Osteocyte (in vitro differentiated cells): Measurements from ENCODE around the gene CKAP4. TPM values are rescaled to one million over a fixed set of nuclear protein-coding genes. Genes with fewer than 3 reads are reported as not detected.

Experiments used
- DNase-seq: peaks from one replicate; pipeline ENCODE4 v3.0.0; 2021; ENCODE audit warnings: mixed read lengths; ENCODE audit not compliant: unreplicated experiment; ENCODE audit errors: extremely low spot score
- H3K27ac Mint-ChIP-seq: one replicate; pipeline ENCODE4 v1.8.0; 2021; ENCODE audit warnings: mild to moderate bottlenecking, mixed read lengths; ENCODE audit not compliant: unreplicated experiment
- H3K27me3 Mint-ChIP-seq: one replicate; pipeline ENCODE4 v1.8.0; 2021; ENCODE audit warnings: mixed read lengths; ENCODE audit not compliant: unreplicated experiment
- H3K36me3 Mint-ChIP-seq: one replicate; pipeline ENCODE4 v1.8.0; 2021; ENCODE audit warnings: mixed read lengths; ENCODE audit not compliant: unreplicated experiment
- H3K4me1 Mint-ChIP-seq: one replicate; pipeline ENCODE4 v1.8.0; 2021; ENCODE audit warnings: mixed read lengths; ENCODE audit not compliant: unreplicated experiment
- H3K4me3 Mint-ChIP-seq: one replicate; pipeline ENCODE4 v1.8.0; 2021; ENCODE audit warnings: mild to moderate bottlenecking, moderate library complexity, mixed read lengths; ENCODE audit not compliant: unreplicated experiment
- H3K9me3 Mint-ChIP-seq: one replicate; pipeline ENCODE4 v1.8.0; 2021; ENCODE audit warnings: mixed read lengths; ENCODE audit not compliant: unreplicated experiment
- total RNA-seq: library from RNA; stranded (reverse); gene quantifications from 2 replicates; pipeline ENCODE4 v1.2.1, GENCODE V29; 2021
- TF ChIP-seq, protein P1 (sequence below): fragments of 200-600 bp; sonication (generic); IDR thresholded peaks from 2 replicates; pipeline ENCODE4 v1.5.0; 2021; ENCODE audit warnings: antibody characterized with exemption, mild to moderate bottlenecking, moderate library complexity

Gene CKAP4
- total RNA-seq, 1 donor from 2014 or later = 182 TPM

DNA sequence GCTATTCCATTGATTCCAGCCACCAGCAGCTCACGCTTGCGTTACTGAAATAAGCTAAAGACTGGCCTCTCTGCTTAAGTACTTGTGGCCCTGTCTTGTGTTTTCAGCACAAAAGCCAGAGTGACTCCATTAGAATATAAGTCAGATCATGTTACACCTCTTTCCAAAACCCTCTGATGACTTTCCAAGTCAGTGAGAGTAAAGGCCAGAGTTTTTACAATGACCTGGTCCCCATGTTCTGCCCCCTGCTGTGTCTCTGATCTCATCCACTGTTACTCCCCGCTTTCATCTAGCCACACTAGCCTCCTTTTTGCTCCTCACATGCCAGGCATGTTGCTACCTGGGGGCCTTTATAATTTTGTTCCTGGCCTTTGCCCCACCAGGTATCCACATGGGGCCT lies 6.9 kb upstream of the CKAP4 start:
- Mint-ChIP-seq H3K4me3 (no peak overlapping the region), H3K4me1 (peaks cover 8% of the 10 kb centered on the region), H3K9me3 (no peaks in the 10 kb centered on the region)

DNA sequence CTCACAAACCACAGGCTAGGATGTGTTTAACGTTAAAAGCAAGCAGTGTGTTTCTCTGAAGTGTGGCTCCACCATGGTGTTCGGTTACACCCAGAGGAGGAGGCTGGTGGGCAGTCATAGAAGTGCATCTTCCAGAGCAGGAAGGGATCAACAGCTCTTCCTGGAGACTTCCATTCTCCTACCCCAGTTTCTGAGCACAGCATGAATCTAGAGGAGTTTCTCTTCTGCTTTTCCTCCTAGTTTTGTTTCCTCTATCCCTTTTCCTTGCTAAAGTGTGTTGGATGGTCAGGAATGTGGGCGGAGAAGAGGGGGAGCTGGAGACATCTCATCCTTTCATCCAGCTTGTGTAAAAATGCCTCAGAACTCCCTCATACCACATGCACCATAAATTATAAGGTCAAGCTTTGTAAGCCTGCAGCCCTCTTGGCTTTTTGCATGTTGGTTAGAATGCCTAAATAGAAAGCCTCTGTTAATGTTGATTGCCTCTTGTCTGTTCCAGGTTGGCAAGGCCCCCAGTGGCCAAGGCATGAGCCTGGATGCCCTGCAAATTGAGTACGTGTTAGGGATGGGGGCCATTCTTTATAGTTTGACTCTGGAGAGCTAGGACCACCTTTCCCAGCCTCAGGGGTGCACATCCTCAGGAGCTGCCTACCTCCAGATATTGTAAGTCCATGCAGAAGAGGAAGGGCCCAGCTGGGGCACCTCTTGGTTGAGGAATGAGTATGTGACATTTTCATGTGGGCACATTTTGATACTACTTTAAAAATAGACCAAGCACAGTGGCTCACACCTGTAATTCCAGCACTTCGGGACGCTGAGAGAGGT lies 4.0 kb upstream of the CKAP4 start:
- peaks cover 20% of the 10 kb centered on the region for H3K4me1 Mint-ChIP-seq
- no peak overlapping the region for H3K4me3 Mint-ChIP-seq
- H3K9me3 Mint-ChIP-seq = no peaks in the 10 kb centered on the region
- no peaks in the 10 kb centered on the region for H3K27me3 Mint-ChIP-seq
- TF ChIP-seq, protein P1, sequence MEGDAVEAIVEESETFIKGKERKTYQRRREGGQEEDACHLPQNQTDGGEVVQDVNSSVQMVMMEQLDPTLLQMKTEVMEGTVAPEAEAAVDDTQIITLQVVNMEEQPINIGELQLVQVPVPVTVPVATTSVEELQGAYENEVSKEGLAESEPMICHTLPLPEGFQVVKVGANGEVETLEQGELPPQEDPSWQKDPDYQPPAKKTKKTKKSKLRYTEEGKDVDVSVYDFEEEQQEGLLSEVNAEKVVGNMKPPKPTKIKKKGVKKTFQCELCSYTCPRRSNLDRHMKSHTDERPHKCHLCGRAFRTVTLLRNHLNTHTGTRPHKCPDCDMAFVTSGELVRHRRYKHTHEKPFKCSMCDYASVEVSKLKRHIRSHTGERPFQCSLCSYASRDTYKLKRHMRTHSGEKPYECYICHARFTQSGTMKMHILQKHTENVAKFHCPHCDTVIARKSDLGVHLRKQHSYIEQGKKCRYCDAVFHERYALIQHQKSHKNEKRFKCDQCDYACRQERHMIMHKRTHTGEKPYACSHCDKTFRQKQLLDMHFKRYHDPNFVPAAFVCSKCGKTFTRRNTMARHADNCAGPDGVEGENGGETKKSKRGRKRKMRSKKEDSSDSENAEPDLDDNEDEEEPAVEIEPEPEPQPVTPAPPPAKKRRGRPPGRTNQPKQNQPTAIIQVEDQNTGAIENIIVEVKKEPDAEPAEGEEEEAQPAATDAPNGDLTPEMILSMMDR = no peak
- H3K27ac Mint-ChIP-seq = peak overlapping the region; percentile 32
- peak; percentile 34 for DNase-seq
- H3K36me3 Mint-ChIP-seq = no peaks in the 10 kb centered on the region

More for the DNA sequence above, 6.9 kb upstream of the CKAP4 start:
- Mint-ChIP-seq H3K36me3 (no peaks in the 10 kb centered on the region), H3K27ac (no peak overlapping the region), H3K27me3 (no peaks in the 10 kb centered on the region)
- DNase-seq = peak; percentile 25
- TF ChIP-seq, protein P1 = no peak

DNA sequence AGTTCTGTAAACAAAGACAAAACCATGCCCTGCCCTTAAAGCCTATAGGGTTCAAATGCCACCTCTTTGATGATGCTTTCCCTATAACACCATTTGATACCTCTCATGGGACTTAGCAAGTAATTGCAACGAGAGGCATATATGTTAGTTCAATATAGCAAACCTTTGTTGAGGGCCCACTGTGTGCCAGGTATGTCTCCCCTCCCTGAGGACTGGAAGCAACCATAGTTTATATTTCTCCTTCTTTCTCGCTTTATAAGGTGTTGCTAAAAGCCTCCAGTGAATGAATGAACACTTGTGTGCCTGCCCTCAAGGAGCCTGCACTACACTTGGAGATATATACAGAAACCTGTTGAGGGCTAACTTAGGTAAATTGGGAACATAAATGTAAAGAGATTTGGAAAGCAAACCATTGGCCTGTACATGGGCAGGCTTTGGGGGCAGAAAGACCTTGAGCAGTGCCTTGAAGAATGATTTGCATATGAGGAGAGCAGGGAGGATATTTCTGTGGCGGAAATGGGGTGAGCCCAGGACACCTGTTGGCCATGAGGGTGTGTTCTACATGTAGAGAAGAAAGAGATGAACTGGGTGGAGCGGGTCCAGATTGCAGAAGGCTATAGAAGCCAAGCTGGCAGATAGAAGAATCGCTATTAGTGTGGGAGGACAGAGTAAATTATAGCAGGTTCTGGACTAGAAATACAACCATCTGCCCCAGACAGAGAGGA lies 1.8 kb upstream of the CKAP4 start:
- H3K36me3 Mint-ChIP-seq = peaks cover 2% of the 10 kb centered on the region
- peak; percentile 34 for DNase-seq
- H3K27me3 Mint-ChIP-seq = no peaks in the 10 kb centered on the region
- TF ChIP-seq, protein P1 = no peak
- H3K4me3 Mint-ChIP-seq = peak overlapping the region; percentile 32
- no peaks in the 10 kb centered on the region for H3K9me3 Mint-ChIP-seq
- H3K27ac Mint-ChIP-seq = peak overlapping the region; percentile 88
- H3K4me1 Mint-ChIP-seq = peaks cover 40% of the 10 kb centered on the region

DNA sequence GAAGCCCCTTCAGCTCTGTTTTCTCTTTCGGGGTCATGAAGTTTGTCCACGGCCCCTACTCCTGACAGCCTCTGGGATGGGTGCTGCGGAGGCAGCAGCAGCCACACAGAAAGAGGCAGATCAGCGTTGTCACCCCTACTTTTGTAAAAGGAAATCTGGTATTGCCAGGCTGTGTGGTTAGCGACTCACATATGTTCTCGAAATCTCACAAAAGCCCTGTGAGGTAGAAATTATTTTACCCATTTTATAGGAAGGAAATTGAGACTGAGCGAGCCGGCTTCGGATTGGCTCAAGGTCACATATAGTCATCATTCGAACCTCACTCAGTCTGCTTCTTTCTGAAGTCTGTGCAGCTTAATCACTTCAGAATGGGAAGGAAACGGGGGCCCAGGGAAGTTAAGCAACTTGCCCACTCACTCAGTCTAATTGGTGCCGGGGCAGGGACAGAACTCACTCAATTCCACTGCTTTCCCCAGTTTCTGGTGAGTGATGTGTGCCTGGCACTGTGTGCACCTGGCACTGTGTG lies 1.1 kb upstream of the CKAP4 start:
- Mint-ChIP-seq H3K36me3 (peaks cover 2% of the 10 kb centered on the region), H3K27ac (peak overlapping the region; percentile 88), H3K9me3 (no peaks in the 10 kb centered on the region), H3K27me3 (no peaks in the 10 kb centered on the region), H3K4me1 (peaks cover 44% of the 10 kb centered on the region), H3K4me3 (peak overlapping the region; percentile 77)
- DNase-seq = peak; percentile 62
- TF ChIP-seq, protein P1 = no peak
